ENCODE data around the gene RNU11.
"Not testable (repeated sequence)": the region's sequence is repeated elsewhere in the genome, so short reads cannot be mapped to it uniquely, and the experiment has no call there.

Gene RNU11

DNA sequence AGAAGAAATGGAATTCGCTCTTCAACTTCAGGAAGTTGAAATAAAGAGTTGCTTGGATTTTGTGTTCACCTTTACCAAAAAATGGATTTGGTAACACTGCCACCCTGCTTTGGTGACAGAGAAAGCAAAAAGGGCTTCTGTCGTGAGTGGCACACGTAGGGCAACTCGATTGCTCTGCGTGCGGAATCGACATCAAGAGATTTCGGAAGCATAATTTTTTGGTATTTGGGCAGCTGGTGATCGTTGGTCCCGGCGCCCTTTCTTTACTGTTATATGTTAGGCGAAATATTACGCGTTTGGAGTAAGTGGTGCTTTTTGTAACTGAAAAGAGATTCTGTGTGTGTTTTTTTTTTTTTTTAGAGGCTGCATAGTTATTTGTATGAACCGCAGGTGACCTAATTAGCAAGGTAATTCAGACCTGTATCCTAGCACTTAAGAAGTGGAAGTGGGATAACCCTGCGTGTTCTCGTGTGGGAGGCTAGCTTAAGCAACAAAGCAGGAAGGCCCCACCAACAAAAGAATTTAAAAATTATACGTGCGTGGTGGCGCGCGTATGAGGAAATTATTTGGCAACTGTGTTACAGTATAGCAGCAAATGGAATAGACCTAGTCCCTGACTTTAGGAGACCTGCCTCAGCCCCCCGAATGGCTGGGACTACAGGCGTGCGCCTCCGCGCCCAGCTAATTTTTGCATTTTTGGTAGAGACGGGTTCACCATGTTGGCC, at the start of gene RNU11:
Gene RNU11, plus strand, starts transcription at position 127 of the 725 bp plus-strand sequence.
- peak; percentile 97 for DNase-seq

DNA sequence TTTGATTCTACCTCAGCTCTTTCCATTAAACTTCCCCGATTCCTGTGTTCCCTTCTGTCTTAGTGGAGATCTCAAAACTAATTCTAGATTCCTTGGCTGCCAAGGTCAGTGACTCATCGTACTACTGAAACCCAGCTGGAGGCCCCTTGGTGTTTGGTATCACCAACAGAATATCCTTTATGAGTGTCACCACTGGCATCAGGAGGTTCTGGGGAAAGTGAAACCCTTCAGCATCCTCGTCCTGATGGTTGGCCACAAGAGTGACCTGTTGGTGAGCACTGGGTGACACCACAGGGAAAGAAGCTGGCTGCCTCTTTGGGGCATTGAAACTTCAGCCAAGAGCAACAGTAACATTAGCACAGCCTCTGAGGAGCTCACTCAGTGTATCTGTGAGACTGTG, 46.7 kb upstream of the RNU11 start:
- no peak for DNase-seq

DNA sequence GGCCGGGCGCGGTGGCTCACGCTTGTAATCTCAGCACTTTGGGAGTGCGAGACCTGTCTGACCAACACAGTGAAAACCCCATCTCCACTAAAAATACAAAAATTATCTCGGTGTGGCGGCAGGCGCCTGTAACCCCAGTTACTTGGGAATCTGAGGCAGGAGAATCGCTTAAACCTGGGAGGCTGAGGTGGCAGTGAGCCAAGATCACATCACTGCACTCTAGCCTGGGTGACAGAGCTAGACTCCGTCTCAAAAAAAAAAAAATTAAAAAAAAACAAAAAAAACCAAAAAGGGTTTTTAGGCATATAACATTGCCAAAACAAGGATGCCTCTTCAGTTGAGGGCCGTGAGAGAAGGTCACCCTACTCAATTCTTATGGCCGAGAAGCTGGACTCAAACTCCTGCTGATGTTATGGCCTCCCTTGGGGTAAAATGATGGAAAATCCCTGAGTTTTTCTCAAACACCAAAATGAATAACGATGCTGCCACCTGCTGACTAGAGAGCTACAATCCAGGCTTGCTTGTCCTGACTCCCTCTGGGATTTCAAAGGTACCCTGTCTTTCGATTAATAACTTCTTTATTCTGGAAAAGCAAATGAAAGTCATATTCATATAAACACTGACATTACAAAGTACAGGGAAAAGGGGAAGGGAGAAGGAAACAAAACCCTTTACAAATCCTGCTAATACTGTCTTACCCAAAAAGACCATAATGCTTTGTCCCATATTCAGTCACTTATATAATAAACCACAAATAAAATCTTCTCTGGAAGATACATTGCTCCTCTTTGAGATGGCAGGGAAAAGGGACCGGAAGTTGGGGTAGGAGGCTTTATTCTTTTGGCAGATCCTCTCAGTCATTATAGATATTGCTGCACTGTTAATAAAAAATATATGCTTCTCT, 45.6 kb upstream of the RNU11 start:
- peak; percentile 56 for DNase-seq

- DNase-seq: no peak
These were observed 44.0 kb upstream of the RNU11 start for GRCh38 chr1:28604411-28604810.

DNA sequence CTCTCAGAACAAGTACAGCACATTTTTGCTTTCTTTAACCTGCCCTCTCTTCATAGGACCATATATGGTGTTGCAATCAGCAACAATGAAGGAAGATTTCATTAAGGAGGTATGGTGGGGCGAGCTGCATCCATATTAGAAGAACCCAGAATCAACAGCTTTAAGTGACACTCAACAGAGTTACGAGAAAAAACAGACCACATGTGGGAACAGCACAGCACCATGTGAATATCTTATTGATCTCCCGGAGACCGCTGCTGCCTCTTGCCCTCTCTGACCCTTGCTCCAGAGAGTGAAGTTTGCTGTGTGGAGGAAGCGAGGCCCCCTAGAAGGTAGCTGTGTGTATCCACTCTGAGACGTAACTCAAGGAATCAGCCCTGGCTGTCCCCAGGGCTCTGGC, 43.4 kb upstream of the RNU11 start:
- no peak for DNase-seq

DNA sequence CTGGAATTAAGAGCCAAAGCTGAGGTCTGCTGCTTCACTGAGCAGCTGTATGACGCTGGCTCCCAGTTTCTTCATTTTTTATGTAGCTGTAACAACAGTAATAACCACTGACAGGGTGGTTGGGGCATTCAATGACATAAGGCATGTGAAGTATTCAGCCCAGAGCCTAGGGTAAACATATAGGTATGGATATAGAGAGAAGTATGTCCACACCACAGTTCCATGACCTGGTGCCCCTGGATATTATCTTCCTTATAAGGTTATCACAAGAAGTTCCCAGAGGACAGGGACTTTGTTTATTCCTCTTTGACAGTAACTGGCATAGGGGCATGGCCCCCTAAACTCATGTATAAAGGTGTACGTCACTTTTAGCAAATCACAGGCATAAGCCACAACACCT, 41.6 kb upstream of the RNU11 start:
- no peak for DNase-seq

GRCh38 chr1:28613175-28613574, 35.2 kb upstream of the RNU11 start:
- no peak for DNase-seq

DNA sequence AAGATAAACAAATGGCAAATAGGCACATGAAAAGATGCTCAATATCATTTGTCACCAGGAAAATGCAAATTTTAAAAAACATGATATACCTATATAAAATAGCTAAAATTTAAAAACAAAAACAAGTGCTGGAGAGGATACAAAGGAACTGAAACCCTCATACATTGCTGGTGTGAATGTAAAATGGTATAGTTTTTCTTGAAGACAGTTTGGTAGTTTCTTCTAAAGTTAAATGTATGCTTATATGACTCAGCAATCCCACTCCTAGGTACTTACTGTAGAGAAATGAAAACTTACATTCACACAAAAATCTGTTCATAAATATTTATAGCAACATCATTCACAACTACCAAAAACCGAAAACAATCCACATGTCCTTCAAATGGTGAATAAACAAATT, 16.7 kb upstream of the RNU11 start:
- DNase-seq: no peak

DNA sequence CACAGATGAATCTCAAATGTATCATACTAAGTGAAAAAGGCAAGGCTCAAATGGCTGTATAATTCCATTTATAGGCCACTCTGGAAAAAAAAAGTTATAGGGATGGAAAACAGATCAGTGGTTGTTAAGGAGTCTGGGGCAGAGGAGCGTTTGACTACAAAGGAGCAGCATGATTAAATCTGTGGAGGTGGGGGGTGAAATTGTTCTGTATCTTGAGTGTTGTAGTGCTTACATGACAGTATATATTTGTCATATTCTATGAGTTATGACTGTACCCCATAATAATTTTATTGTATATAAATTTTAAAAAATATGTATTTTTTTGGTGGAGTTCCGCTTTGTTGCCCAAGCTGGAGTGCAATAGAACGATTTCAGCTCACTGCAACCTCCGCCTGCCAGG, 15.8 kb upstream of the RNU11 start:
- no peak for DNase-seq

- no peak for DNase-seq
These were observed 7.6 kb upstream of the RNU11 start for GRCh38 chr1:28640766-28641165.

DNA sequence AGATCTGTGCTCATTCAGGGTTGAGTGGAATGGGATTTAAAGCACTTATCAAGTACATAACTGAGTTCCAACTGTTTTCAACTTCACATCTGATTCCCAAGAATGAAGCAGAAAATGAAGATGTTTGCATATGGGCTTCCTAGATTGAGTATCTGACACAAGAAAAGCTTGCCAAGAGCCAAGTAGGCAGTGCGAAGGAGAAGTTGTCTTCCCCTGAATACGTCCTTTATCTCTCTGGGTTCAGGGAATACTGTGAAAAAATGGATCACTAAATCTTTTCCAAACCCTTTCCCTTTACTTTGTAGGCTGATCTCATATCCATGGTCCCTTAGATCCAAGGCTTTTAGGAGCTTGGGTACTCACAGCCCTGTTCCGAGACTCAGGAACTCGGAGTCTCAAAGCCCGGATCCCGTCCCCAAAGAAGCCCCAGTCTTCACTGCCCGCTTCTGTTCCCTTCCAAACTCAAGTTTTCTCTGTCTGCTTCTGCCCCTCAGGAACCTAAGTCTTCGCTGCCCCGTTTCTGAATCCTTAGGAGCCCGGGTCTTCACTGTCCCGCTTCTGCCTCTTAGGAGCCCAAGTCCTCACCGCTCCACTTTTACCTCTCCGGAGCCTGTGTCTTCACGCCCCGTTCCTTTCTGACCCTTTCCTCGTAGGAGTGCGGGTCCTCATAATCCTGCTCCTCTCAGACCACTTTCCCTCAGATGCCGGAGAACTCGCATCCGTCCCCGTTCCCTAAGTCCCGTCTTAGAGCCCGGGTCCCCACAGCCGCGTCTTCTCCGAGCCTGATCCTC, 6.1 kb upstream of the RNU11 start:
- DNase-seq: no peak

DNA sequence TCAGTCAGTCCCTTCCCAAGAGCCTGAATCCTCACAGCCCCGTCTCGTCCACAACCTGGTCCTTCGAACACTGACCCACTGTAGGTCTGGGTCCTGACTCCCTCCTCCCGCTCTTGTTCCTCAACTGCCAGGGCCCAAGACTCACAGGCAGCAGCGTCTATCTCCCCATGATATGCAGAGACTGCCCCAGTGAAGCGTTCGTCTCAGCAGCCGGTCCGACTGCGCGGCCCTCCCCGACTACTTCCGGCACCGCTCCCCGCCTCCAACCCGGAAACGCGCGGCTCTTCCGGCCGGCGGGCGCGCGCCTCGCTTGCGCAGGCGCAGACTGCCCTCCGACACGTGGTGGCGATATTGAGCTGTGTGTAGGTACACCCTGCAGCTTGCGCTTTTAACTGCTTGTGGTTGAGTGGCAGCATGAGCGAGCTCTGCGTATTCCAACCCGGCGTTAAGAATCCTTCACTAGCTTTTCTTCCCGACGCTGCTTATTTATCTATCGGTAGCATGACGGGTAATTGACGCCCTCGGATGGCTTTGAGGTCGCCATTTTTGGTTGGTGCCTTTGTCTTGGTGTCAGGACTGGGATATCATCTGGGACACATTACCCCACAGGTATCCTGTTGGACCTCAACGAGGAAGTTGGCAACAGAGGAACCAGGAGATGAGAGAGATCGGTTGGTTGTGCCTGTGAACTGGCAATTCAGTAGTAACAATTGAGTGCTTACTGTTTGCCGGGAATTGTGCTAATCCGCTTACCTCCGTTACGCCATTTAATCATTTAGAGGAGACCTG, 5.4 kb upstream of the RNU11 start, which contains the start of gene TAF12:
Gene TAF12, minus strand, starts transcription at position 221 of the 789 bp plus-strand sequence. CDS start 20,986 bp downstream, outside the sequence.
- peak; percentile 89 for DNase-seq

- DNase-seq: no peak
These were observed 3.9 kb upstream of the RNU11 start for GRCh38 chr1:28644494-28644893.

- DNase-seq: not testable (repeated sequence)
These were observed 3.0 kb upstream of the RNU11 start for GRCh38 chr1:28645406-28645805.

- no peak for DNase-seq
These were observed 2.4 kb upstream of the RNU11 start for GRCh38 chr1:28646040-28646439.

GRCh38 chr1:28648008-28648473, 359 bp upstream of the RNU11 start:
- peak; percentile 94 for DNase-seq

DNA sequence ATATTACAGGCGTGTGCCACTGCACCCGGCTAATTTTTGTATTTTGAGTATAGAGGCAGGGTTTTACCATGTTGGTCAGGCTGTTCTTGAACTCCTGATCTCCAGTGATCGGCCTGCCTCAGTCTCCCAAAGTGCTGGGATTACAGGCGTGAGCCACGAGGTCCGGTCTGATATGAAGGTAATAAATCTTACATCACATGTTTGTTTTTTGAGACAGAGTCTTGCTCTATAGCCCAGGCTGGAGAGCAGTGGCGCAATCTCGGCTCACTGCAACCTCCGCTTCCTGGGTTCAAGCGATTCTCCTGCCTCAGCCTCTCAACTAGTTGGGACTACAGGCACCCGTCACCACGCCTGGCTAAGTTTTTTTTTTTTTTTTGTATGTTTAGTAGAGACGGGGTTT, 4.7 kb downstream of the RNU11 start:
- DNase-seq: not testable (repeated sequence)

DNA sequence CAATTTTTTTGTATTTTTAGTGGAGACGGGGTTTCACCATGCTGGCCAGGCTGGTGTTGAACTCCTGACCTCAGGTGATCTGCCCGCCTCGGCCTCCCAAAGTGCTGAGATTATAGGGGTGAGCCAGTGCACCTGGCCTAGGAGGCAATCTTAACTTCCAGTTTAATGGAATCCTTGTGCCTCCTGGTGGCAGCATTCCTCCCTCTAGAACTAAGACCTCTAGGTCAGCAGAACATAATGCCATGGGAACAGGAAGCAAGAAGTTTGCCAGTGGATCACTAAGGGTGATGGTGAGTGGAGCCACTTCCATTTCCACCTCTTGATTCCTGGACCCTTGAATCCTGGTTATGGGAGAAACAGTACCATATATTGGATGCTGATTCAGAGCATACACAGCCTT, 5.5 kb downstream of the RNU11 start:
- DNase-seq: not testable (repeated sequence)

DNA sequence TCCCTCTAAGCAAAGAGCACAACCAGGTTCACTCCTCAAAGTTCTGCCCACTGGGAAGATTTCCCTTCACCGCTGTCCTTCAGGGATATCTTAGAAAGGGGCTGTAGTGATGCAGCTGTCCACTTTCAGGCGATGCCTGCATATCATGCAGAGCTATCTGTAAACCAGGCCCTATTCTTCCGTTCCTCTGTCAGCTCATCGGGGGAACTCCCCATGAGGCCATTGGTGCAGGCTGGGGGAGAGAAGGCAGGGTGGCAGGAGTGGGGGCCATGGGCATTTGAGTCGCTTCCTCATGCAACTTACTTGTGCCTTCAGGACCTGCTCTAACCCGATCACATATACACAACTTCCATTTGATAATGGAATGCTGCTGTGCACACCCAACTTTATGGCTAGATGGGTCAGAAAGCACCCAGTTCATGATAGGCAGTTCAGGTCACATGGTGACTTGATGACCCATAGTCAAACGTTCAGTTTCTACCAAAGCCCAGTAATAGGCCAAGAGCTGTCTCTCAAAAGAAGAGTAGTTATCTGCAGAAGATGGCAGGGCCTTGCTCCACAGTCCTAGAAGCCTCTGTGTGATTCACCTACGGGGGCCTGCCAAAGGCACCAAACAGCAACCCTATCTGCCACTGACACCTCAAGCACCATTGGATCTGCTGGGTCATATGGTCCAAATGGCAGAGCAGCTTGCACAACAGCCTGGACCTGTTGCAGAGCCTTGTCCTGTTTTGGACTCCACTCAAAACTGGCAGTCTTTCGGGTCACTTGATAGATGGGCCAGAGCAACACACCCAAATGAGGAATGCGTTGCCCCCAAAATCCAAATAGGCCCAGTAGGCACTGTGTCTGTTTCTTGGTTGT, 7.3 kb downstream of the RNU11 start:
- DNase-seq: not testable (repeated sequence)

DNA sequence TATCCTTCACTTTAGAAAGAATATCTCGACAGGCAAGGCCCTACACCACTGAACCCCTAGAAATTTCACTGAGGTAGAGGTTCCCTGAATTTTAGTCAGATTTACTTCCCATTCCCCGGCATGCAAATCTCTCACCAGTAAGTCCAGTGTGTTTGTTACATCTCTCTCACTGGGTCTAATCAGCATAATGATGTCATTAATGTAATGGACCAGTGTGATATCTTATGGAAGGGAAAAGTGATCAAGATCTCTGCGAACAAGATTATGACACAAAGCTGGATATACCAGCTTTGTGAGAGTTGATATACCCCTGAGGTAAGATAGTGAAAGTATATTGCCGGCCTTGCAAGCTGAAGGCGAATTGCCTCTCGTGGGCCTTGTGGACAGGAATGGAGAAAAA, 7.9 kb downstream of the RNU11 start:
- DNase-seq: no peak

- DNase-seq: peak; percentile 77
These were observed 15.6 kb downstream of the RNU11 start for GRCh38 chr1:28663871-28664470.
